ENCODE results near the gene METTL13.

The METTL13 gene

DNA sequence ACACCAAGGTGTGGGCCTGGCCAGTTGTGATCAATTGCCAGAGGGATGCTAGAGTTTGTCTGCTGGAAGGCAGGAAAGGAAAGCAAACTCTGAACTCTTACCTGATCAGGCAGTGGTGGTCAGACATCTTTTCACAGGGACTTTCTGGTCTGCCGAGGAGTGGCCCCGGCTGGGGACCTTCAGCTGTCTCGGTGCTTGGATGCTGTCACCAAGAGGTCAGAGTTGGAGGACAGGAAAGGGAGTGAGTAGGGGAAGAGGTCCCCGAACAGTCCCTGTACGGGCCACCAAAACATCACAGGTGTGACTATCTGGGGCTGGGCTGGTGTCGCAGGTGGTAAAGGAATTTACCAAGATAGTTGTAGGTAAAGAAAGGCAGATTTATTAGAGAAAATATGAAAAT is 17.7 kb upstream of the METTL13 start:
- TF ChIP-seq, protein P1, sequence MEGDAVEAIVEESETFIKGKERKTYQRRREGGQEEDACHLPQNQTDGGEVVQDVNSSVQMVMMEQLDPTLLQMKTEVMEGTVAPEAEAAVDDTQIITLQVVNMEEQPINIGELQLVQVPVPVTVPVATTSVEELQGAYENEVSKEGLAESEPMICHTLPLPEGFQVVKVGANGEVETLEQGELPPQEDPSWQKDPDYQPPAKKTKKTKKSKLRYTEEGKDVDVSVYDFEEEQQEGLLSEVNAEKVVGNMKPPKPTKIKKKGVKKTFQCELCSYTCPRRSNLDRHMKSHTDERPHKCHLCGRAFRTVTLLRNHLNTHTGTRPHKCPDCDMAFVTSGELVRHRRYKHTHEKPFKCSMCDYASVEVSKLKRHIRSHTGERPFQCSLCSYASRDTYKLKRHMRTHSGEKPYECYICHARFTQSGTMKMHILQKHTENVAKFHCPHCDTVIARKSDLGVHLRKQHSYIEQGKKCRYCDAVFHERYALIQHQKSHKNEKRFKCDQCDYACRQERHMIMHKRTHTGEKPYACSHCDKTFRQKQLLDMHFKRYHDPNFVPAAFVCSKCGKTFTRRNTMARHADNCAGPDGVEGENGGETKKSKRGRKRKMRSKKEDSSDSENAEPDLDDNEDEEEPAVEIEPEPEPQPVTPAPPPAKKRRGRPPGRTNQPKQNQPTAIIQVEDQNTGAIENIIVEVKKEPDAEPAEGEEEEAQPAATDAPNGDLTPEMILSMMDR (conservative IDR thresholded peaks at IDR 0.05; ENCODE audit: control insufficient read depth, insufficient read depth, low read depth, low read length), result no peak
- DNase-seq (ENCODE audit: low read depth), result no peak
- no peak overlapping the region for H3K4me3 ChIP-seq (ENCODE audit: control insufficient read depth, low read depth, low read length)

DNA sequence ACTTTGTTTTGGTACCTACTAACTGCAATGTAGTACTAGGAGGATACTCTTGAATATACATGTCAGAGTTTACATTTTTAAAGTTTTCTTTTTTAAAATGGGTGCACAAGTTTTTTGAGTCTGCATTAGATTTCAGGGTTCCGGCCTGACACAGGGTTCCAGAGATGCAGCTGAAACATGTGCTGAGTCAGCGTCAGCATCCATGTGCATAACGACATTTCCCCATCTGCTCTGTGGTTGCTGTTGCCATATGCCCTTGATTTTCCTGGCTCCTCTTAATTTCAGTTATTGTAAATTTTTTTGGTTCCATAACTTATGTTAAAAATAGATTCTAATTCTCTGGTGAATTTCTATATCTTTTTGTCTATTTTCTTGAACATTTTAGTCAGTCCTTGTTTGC is 12.3 kb upstream of the METTL13 start:
- H3K4me3 ChIP-seq (ENCODE audit: control insufficient read depth, low read depth, low read length), result no peak overlapping the region
- no peak for DNase-seq (ENCODE audit: low read depth)
- TF ChIP-seq, protein P1 (conservative IDR thresholded peaks at IDR 0.05; ENCODE audit: control insufficient read depth, insufficient read depth, low read depth, low read length), result no peak

DNA sequence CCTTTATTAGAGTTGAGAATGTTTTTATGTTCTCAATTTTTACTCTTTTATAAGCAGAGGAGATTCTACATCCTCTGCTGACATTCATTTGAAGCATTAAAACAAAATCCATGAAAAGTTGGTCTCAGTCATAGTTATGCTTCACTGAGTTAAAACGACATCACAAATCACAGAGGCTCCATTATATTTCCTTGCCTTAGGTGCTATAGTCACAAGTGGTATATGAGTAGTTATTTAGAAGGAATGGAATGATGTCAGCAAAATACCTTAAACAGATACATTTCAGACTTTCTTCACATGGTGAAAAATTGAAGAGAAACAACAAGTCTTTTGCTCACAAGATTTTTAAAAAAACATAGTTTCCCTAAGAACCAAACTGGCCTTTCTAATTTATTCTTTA is 11.7 kb upstream of the METTL13 start:
- no peak for DNase-seq (ENCODE audit: low read depth)
- no peak overlapping the region for H3K4me3 ChIP-seq (ENCODE audit: control insufficient read depth, low read depth, low read length)
- TF ChIP-seq, protein P1 (conservative IDR thresholded peaks at IDR 0.05; ENCODE audit: control insufficient read depth, insufficient read depth, low read depth, low read length), result no peak

DNA sequence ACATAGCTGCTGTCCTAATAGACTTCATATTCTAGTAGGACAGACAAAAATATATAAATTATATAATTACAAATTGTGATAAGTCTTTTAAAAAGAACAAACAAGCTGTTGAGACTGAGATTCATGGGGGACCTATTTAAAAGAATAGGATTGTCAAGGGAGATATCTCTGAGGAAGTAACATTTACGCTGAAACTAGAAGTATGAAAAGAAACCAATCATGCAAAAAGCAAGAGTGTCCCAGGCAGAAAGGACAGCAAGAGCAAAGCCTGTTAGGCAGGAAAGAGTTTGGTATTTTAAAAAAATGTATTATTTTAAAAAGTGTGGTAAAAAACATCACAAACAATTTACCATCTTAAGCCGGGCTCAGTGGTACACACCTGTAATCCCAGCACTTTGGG is 9.1 kb upstream of the METTL13 start:
- DNase-seq (ENCODE audit: low read depth), result no peak
- TF ChIP-seq, protein P1 (conservative IDR thresholded peaks at IDR 0.05; ENCODE audit: control insufficient read depth, insufficient read depth, low read depth, low read length), result no peak
- H3K4me3 ChIP-seq (ENCODE audit: control insufficient read depth, low read depth, low read length), result no peak overlapping the region

DNA sequence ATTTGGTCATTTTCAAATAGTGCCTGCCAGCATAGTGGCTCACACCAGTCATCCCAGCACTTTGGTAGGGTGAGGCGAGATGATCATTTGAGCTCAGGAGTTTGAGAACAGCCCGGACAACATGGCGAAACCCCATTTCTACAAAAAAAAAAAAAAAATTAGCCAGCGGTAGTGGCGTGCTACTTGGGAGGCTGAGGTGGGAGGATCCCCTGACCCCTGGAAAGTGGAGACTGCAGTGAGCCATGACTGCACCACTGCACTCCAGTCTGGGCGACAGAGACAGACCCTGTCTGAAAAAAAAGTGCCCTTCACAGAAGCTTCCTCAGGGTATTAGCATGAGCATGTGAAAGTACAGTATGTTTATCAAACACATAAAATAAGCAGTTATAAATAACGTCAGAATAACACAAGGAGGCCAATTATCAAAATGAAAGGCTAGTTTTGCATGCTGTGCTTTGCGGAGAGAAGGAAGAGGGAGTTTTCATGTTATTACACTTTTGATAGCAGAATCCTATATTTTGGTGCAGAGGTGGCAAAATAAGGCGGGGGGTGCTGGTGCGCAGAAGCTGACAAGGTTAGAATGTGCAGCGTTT is 781 bp upstream of the METTL13 start:
- peak overlapping the region; percentile 62 for H3K4me3 ChIP-seq (ENCODE audit: control insufficient read depth, low read depth, low read length)
- no peak for DNase-seq (ENCODE audit: low read depth)
- TF ChIP-seq, protein P1 (conservative IDR thresholded peaks at IDR 0.05; ENCODE audit: control insufficient read depth, insufficient read depth, low read depth, low read length), result no peak

DNA sequence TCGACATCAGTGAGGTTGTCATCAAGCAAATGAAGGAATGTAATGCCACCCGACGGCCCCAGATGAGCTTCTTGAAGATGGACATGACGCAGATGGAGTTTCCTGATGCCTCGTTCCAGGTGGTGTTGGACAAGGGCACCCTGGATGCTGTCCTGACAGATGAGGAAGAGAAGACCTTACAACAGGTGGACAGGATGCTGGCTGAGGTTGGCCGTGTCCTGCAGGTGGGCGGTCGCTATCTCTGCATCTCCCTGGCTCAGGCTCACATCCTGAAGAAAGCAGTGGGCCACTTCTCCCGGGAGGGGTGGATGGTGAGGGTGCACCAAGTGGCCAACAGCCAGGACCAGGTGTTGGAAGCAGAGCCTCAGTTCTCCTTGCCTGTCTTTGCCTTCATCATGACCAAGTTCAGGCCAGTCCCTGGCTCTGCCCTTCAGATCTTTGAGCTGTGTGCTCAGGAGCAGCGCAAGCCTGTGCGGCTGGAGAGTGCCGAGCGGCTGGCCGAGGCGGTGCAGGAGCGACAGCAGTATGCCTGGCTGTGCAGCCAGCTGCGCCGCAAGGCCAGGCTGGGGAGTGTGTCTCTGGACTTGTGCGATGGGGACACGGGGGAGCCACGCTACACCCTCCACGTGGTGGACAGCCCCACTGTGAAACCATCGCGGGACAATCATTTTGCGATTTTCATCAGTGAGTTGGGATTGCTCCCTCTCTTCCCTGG is 2.5 kb downstream of the METTL13 start:
- DNase-seq (ENCODE audit: low read depth), result no peak
- TF ChIP-seq, protein P1 (conservative IDR thresholded peaks at IDR 0.05; ENCODE audit: control insufficient read depth, insufficient read depth, low read depth, low read length), result no peak
- H3K4me3 ChIP-seq (ENCODE audit: control insufficient read depth, low read depth, low read length), result no peak overlapping the region

All from fibroblast of mammary gland (primary cell).